A673 (cell line): Measurements from ENCODE around the gene ZDHHC11.
"Not testable (repeated sequence)": the region's sequence is repeated elsewhere in the genome, so short reads cannot be mapped to it uniquely, and the experiment has no call there.

Experiments
- CTCF ChIP-seq: fragments of 300-800, 200-600 bp; sonication (generic); conservative IDR thresholded peaks from 2 replicates; pipeline ENCODE4 v1.5.1; 2017; ENCODE audit warnings: low read depth, mild to moderate bottlenecking, antibody characterized with exemption, low read length, moderate library complexity, mixed read lengths
- EZH2 ChIP-seq: fragments of 200-600 bp; sonication (generic); IDR thresholded peaks from 2 replicates; pipeline ENCODE4 v1.6.1; 2017; ENCODE audit warnings: borderline replicate concordance, low read depth, mild to moderate bottlenecking, mixed read lengths, antibody characterized with exemption, low read length; ENCODE audit not compliant: poor library complexity, severe bottlenecking

GRCh38 chr5:750226-750625 lies 100.6 kb downstream of the ZDHHC11 start:
- TF ChIP-seq CTCF, EZH2: not testable (repeated sequence)
